Measurements from ENCODE around the gene PGM5.
"Not testable (repeated sequence)": the region's sequence is repeated elsewhere in the genome, so short reads cannot be mapped to it uniquely, and the experiment has no call there.

DNA sequence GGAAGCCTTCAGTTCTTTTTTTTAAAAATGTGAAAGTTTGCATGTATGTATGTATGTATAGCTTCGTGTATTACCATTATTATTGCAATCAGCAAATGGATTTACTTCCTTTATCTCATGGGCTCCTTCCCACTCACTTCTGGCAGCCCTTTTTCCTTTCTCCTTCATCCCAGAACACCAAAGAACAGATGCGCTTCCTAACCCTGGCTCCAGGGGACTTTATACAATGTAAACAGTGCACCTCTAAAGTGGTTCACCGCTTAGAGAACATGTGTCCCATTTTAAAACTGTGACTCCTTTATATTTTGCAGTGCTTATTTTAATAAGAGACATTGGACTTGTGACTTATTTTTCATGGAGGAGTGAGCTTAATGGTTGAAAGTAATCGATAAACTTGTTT lies 13.2 kb upstream of the PGM5 start:
- TF ChIP-seq, protein P1, sequence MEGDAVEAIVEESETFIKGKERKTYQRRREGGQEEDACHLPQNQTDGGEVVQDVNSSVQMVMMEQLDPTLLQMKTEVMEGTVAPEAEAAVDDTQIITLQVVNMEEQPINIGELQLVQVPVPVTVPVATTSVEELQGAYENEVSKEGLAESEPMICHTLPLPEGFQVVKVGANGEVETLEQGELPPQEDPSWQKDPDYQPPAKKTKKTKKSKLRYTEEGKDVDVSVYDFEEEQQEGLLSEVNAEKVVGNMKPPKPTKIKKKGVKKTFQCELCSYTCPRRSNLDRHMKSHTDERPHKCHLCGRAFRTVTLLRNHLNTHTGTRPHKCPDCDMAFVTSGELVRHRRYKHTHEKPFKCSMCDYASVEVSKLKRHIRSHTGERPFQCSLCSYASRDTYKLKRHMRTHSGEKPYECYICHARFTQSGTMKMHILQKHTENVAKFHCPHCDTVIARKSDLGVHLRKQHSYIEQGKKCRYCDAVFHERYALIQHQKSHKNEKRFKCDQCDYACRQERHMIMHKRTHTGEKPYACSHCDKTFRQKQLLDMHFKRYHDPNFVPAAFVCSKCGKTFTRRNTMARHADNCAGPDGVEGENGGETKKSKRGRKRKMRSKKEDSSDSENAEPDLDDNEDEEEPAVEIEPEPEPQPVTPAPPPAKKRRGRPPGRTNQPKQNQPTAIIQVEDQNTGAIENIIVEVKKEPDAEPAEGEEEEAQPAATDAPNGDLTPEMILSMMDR (IDR thresholded peaks at IDR 0.05): not testable (repeated sequence)
- not testable (repeated sequence) for TF ChIP-seq POLR2A (IDR thresholded peaks at IDR 0.05)
